Stimulated activated naive CD4-positive, alpha-beta T cell treated with Interleukin-2 at 50 U/mL for 16 hours (primary cell): ENCODE measurements around the gene CDX2.

ENCODE experiments used
- DNase-seq: peaks from one replicate; lab custom pipeline; 2025; lab: John Stamatoyannopoulos, UW

The CDX2 gene

DNA sequence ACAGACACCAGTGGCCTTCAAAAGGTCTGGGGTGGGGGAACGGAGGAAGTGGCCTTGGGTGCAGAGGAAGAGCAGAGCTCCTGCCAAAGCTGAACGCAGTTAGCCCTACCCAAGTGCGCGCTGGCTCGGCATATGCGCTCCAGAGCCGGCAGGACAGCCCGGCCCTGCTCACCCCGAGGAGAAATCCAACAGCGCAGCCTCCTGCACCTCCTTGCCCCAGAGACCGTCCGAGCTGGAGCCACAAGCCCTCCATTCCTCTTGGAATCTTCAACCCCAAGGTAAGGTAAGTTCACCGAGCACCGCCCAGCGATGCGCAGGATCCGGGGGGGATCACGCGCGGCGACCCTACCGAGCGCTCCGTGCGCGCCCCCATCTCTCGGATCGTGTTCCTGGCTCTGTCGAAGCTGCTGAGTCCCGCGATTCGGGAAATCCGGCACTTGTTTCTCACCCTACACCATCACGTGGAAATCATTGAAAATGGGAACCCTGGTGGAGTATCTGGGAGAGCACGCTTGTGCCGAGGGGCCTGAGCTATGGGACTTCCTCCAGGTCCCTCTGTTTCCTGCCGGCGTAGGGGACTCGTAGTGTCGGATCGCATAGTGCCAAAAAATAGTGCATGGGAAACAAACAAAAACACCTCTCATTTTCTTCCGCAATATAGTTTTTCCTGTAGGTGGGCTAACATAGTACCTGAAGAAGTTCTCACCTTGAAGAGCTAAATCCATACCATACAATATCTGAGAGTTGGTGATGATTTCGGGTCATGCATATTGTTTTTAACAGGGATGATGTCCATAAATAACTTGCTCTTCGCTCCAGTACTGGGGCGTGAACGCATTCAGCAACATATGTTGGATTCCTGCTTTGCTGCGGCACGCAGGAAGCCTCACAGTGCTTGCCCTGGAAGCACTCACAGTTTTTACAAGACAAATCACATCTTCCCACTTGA is 40.0 kb downstream of the CDX2 start:
- DNase-seq, result no peak

DNA sequence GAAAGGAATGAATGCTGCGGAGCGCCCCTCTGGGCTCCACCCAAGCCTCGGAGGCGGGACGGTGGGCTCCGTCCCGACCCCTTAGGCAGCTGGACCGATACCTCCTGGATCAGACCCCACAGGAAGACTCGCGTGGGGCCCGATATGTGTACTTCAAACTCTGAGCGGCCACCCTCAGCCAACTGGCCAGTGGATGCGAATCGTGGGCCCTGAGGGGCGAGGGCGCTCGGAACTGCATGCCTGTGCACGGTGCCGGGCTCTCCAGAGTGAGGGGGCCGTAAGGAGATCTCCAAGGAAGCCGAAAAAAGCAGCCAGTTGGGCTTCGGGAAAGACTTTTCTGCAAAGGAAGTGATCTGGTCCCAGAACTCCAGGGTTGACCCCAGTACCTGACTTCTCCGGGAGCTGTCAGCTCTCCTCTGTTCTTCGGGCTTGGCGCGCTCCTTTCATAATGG is 40.7 kb downstream of the CDX2 start:
- DNase-seq, result no peak

DNA sequence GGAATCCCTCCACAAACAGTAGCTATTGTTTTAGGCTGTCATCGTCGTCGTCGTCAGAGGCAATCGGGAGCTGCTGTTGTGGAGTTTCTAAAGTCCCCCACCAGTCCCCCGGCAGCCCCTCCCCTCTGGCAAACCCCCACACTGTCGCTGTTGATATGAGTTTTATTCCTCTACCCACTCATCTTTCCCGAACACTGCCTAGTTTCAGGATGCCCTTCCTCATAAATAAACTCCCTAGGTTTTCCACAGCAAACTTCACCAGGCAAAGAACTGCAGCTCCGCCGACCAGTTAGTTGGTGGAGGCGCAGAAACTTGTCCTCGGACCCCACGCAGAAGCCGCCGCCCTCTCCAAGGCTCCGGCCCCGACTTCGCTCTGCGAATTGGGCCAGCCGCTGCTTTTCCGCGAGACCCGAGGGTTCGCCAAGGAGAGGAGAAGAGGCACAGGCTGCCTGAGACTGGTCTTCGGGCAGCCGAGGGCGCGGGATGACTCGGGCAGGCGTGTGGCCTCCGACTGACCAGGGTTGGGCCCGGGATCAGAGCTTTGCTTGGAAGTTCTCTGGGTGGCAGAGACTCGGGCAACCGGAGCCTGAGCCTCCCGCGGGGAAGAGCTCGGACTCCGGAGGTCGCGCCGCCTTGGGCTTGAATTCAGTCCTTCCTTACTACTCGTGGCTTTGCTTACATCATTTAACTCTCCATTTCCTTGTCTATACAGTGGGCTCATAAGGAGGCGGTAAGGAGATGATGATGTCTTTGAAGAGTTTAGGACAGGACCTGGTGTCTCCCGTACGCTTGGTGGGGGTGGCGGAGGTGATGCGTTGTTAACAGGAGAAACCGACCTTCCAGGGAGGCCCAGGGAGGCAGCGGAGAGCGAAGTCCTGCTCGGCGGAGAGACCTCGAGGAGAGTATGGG is 41.4 kb downstream of the CDX2 start:
- DNase-seq, result no peak

GRCh38 chr13:27926644-27927434 is 42.3 kb downstream of the CDX2 start:
- DNase-seq, result no peak

GRCh38 chr13:27925220-27925991 is 43.7 kb downstream of the CDX2 start:
- no peak for DNase-seq

DNA sequence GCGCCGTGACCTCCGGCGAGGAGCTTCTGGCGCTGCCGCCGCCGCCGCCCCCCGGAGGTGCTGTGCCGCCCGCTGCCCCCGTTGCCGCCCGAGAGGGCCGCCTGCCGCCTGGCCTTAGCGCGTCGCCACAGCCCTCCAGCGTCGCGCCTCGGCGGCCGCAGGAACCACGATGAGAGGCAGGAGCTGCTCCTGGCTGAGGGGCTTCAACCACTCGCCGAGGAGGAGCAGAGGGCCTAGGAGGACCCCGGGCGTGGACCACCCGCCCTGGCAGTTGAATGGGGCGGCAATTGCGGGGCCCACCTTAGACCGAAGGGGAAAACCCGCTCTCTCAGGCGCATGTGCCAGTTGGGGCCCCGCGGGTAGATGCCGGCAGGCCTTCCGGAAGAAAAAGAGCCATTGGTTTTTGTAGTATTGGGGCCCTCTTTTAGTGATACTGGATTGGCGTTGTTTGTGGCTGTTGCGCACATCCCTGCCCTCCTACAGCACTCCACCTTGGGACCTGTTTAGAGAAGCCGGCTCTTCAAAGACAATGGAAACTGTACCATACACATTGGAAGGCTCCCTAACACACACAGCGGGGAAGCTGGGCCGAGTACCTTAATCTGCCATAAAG is 44.5 kb downstream of the CDX2 start:
- no peak for DNase-seq

DNA sequence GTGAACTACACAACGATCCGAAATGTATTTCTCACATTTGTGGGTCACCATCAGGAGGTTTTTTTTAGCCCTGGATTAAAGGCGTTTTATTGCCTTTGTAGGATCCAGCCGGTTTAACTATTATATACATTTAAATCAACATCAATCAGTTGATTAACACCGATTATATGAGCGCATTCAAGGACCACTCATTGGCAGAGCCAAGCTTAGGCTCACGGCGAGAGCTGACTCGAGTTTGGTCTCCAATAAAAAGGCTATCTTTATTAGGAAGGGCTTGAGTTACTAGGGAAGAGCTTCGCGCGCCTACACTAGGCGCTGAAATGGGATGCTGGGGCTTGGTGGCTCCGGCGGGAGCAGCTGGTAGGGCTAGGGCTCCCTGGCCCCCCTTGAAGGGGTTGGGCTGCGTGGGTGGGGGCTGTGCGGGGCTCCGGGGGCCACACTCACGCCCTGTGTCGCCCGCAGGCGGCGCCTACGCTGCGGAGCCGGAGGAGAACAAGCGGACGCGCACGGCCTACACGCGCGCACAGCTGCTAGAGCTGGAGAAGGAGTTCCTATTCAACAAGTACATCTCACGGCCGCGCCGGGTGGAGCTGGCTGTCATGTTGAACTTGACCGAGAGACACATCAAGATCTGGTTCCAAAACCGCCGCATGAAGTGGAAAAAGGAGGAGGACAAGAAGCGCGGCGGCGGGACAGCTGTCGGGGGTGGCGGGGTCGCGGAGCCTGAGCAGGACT is 45.2 kb downstream of the CDX2 start:
- no peak for DNase-seq

GRCh38 chr13:27922883-27923612 is 46.1 kb downstream of the CDX2 start:
- no peak for DNase-seq

DNA sequence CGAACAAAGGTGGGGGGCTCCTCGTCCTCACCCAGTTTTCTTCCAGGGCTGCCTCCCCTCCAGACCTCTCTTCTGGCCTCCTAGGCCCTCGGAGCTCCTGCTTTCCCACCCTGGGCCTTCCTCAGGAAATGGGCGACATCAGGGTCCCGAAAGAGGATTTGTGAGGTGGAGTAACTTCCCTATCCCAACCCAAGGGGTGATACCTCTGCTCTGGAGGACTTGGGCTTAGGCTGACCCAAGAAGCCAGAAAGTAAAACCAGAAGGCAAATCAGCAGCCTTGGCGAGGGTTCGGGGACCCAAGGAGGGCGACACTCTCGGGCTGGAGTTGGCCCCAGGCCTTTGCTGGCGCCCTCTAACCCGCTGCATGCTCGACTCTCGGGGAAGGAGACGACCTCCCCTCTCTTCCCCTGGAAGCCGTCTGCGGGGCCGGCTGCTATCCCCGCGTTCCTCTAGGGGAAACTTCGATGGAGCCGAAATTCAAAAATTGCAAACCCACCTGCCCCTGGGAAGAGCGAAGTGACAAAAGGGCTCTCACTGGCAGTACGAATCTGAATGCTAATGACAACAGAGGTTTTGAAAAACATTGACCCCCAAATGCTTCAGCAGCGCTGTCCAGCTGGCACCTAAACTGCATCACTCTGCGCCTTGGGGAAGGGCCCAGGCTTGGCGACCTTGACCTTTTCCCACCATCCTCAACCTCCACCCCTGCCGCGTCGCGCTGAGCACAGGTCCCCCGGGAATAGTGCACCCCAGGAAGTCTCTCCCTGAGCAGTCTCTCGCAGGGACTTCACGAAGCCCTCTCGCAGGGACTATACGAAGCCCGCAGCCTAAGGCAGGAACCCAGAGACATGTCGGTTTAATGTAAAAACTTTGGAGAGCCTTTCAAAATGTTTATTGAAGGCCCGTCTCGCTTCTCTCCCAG is 46.9 kb downstream of the CDX2 start:
- DNase-seq, result no peak

- DNase-seq, result no peak
Measured at GRCh38 chr13:27921421-27921960, 47.6 kb downstream of the CDX2 start.

DNA sequence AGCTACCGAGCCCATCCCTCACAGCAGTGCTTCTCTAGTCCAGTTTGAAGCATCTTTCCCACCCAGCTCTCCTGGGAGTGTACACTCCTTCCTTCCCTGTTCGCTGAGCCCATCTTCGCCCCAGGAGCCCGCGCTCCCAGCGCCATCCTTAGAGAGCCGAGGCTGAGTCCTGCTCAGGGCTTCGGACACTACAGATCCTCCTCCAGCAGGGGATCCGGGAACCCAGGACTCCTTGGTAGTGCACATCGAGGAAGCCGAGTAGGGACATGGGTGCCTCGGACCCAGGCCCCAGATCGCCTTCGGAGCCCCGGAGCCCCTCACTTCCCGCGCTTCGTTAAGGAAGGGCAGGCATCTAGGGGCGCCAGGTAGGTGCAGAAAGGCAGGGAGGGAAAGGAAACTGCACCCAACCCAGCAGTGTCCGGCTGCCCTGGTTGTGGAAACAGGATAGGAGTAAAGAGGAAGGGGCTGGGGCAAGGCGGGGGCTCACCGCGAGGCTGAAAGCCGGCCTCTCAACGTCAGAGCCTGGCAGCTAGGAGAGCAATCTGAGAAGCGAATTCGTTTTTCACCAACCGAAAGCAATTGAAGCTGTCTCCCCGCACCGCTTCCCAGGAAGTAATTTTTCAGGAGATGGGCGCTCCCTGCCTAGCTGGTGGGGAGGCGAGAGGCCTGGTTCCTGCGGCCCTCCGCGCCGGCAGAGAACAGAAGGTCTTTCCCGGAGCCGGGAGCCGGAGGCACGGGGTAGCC is 48.3 kb downstream of the CDX2 start:
- no peak for DNase-seq

DNA sequence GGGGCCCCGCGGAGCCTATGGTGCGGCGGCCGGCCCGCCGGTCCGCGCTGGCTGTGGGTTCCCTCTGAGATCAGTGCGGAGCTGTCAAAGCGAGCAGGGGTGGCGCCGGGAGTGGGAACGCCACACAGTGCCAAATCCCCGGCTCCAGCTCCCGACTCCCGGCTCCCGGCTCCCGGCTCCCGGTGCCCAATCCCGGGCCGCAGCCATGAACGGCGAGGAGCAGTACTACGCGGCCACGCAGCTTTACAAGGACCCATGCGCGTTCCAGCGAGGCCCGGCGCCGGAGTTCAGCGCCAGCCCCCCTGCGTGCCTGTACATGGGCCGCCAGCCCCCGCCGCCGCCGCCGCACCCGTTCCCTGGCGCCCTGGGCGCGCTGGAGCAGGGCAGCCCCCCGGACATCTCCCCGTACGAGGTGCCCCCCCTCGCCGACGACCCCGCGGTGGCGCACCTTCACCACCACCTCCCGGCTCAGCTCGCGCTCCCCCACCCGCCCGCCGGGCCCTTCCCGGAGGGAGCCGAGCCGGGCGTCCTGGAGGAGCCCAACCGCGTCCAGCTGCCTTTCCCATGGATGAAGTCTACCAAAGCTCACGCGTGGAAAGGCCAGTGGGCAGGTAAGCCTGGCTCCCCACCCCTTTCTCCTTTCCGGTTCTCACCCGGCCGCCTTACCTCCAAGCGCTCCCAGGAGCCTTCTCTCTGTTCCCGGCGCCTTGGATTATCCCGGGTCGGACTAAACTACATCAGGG is 49.0 kb downstream of the CDX2 start, which contains the start of gene PDX1:
Gene PDX1, plus strand, starts transcription at position 67 of the 743 bp plus-strand sequence. Its CDS starts 139 bp downstream, at position 206.
- DNase-seq, result no peak

GRCh38 chr13:27919659-27919933 is 49.5 kb downstream of the CDX2 start:
- no peak for DNase-seq

- DNase-seq, result no peak
Measured at GRCh38 chr13:27918918-27919658, 50.0 kb downstream of the CDX2 start.

- no peak for DNase-seq
Measured at GRCh38 chr13:27918041-27918917, 50.8 kb downstream of the CDX2 start.
